Naive thymus-derived CD4-positive, alpha-beta T cell (primary cell): ENCODE results near the gene AGFG1. TPM values are rescaled to one million over a fixed set of nuclear protein-coding genes. Genes with fewer than 3 reads are reported as not detected.
"Not testable (repeated sequence)": the region's sequence is repeated elsewhere in the genome, so short reads cannot be mapped to it uniquely, and the experiment has no call there.

Experiments
- ATAC-seq: fragments of 150-1000 bp; cut with Tn5 transposase; 2 replicates; pipeline ENCODE4 v1.10.0; 2021; ENCODE audit warnings: mild to moderate bottlenecking, moderate library complexity
- CTCF ChIA-PET: fragments of 350-600 bp; sonication (Branson Sonifier 250); formaldehyde crosslinking; loops from one replicate; lab custom pipeline; 2021; ENCODE audit warnings: antibody characterized with exemption; lab: Charles Lee
- POLR2A ChIA-PET: fragments of 350-600 bp; sonication (Branson Sonifier 250); formaldehyde crosslinking; loops from one replicate; lab custom pipeline; 2021; ENCODE audit warnings: antibody characterized with exemption, inconsistent platforms; lab: Charles Lee
- DNase-seq, 9 donors: peaks; one replicate each; pipeline versions ENCODE4 v3.0.0 to v3.0.0-alpha.2; 2020 to 2022; ENCODE audit warnings: mixed read lengths in 1 of 9
- H3K27ac ChIP-seq: one replicate; pipeline ENCODE4 v1.7.0; 2013; ENCODE audit warnings: mild to moderate bottlenecking, low read depth, low read length, moderate library complexity
- H3K27me3 ChIP-seq, 2 donors: one replicate each; pipeline ENCODE4 v1.7.0; 2013; ENCODE audit warnings: low read length in 2 of 2, mild to moderate bottlenecking in 2 of 2, moderate library complexity in 2 of 2; ENCODE audit not compliant: control insufficient read depth in 2 of 2, insufficient read depth in 2 of 2
- H3K36me3 ChIP-seq, 3 experiments: 1 replicate in 2 of 3; 2 replicates in 1 of 3; pipeline ENCODE4 v1.7.0; 2013; ENCODE audit warnings: low read length in 3 of 3, mild to moderate bottlenecking in 3 of 3, moderate library complexity in 1 of 3; ENCODE audit not compliant: insufficient read depth in 3 of 3, control insufficient read depth in 2 of 3
- H3K4me1 ChIP-seq, 2 donors: one replicate each; pipeline ENCODE4 v1.7.0; 2013; ENCODE audit warnings: low read length in 2 of 2, mild to moderate bottlenecking in 2 of 2, moderate library complexity in 1 of 2; ENCODE audit not compliant: control insufficient read depth in 2 of 2, insufficient read depth in 2 of 2
- H3K4me3 ChIP-seq: 2 replicates; pipeline ENCODE4 v1.7.0; 2013; ENCODE audit warnings: mild to moderate bottlenecking, low read length
- H3K9me3 ChIP-seq, 3 experiments: 1 replicate in 2 of 3; 2 replicates in 1 of 3; pipeline ENCODE4 v1.7.0; 2013; ENCODE audit warnings: low read length in 3 of 3; ENCODE audit not compliant: control insufficient read depth in 2 of 3
- H3K27ac Mint-ChIP-seq, 9 donors: one replicate each; pipeline ENCODE4 v1.8.0; 2020 to 2022; ENCODE audit warnings: mixed read lengths in 9 of 9, mild to moderate bottlenecking in 8 of 9, moderate library complexity in 5 of 9, inconsistent platforms in 2 of 9
- H3K27me3 Mint-ChIP-seq, 5 donors: one replicate each; pipeline ENCODE4 v1.8.0; 2021 to 2022; ENCODE audit warnings: mixed read lengths in 5 of 5, mild to moderate bottlenecking in 1 of 5
- H3K36me3 Mint-ChIP-seq, 5 donors: one replicate each; pipeline ENCODE4 v1.8.0; 2020 to 2022; ENCODE audit warnings: mixed read lengths in 5 of 5, mild to moderate bottlenecking in 3 of 5, inconsistent platforms in 1 of 5
- H3K4me1 Mint-ChIP-seq, 7 donors: one replicate each; pipeline ENCODE4 v1.8.0; 2020 to 2022; ENCODE audit warnings: mixed read lengths in 7 of 7, mild to moderate bottlenecking in 3 of 7, inconsistent platforms in 1 of 7
- H3K4me3 Mint-ChIP-seq, 10 donors: one replicate each; pipeline ENCODE4 v1.8.0; 2020 to 2022; ENCODE audit warnings: mild to moderate bottlenecking in 10 of 10, mixed read lengths in 10 of 10, moderate library complexity in 6 of 10, inconsistent platforms in 2 of 10
- H3K9me3 Mint-ChIP-seq, 11 donors: one replicate each; pipeline ENCODE4 v1.8.0; 2020 to 2022; ENCODE audit warnings: mixed read lengths in 11 of 11, mild to moderate bottlenecking in 4 of 11, inconsistent platforms in 1 of 11, moderate library complexity in 1 of 11
- intact Hi-C, 2 donors: fragments of 100-400 bp; cut with micrococcal nuclease; formaldehyde crosslinking; loops; one replicate each; pipeline ENCODE4 v1.15.1; 2023
- polyA plus RNA-seq, 2 donors: library from polyadenylated mRNA; unstranded; fragments of 300-500 nt; fragmentation: Illumina TruSeq; gene quantifications; one replicate each; pipeline ENCODE4 v1.2.3, GENCODE V29; 2021
- total RNA-seq, 6 experiments: library from RNA in 5 of 6; stranded (reverse) in 5 of 6; gene quantifications; 1 replicate in 5 of 6; 2 replicates in 1 of 6; pipeline ENCODE4 v1.2.3 and lab custom pipeline; 2021 to 2026

The AGFG1 gene
- total and polyA plus RNA-seq, 7 experiments from 2014 or later: 10.6 to 84.5 (median 55.4) TPM

- H3K36me3 ChIP-seq: peaks cover 0 to 5% (median 0%) of the 10 kb centered on the region in 3 experiments
- H3K9me3 Mint-ChIP-seq: no peaks in the 10 kb centered on the region
- H3K36me3 Mint-ChIP-seq: peaks cover 0 to 26% (median 6%) of the 10 kb centered on the region in 5 donors
- no peak overlapping the region for H3K27ac ChIP-seq
- CTCF ChIA-PET: no interaction called here
- no peak overlapping the region for H3K4me3 Mint-ChIP-seq
- H3K27me3 Mint-ChIP-seq: no peaks in the 10 kb centered on the region
- intact Hi-C loops: no loop called here
- POLR2A ChIA-PET: no interaction called here
- no peaks in the 10 kb centered on the region for H3K27me3 ChIP-seq
- peaks cover 0 to 4% of the 10 kb centered on the region in 2 donors for H3K4me1 ChIP-seq
- H3K4me3 ChIP-seq: no peak overlapping the region
- H3K9me3 ChIP-seq: no peaks in the 10 kb centered on the region
- ATAC-seq (no peak), DNase-seq (no peak)
- peaks cover 38 to 76% (median 63%) of the 10 kb centered on the region in 7 donors for H3K4me1 Mint-ChIP-seq
- H3K27ac Mint-ChIP-seq: peak overlapping the region in 1 of 9 donors; percentile 14
Measured at GRCh38 chr2:227517724-227518123, 45.8 kb downstream of the AGFG1 start.

DNA sequence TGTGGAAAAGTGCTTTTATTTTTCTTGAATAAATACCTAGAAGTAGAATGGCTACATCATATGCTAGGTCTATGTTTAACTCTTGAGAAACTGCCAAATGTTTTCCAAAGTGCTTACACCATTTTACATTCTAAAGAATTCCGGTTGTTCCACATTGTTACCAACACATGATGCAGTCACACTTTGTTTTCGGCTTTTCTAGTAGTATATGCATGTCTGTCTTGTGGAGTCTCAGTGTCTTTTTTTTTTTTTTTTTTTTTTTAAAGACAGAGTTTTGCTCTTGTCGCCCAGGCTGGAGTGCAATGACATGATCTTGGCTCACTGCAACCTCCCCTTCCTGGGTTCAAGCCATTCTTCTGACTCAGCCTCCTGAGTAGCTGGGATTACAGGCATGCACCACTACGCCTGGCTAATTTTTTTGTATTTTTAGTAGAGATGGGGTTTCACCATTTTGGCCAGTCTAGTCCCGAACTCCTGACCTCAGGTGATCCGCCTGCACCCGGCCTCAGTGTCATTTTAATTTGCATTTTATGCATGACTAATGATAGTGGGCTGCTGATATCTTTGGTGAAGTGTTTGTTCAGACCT lies 46.4 kb downstream of the AGFG1 start:
- H3K27me3 Mint-ChIP-seq, H3K9me3 ChIP-seq, H3K27ac ChIP-seq, H3K27ac Mint-ChIP-seq, POLR2A ChIA-PET, H3K4me3 ChIP-seq, H3K4me1 ChIP-seq, DNase-seq, CTCF ChIA-PET, H3K36me3 ChIP-seq, H3K27me3 ChIP-seq, H3K4me3 Mint-ChIP-seq, ATAC-seq, H3K9me3 Mint-ChIP-seq, intact Hi-C loops: not testable (repeated sequence)
- H3K4me1 Mint-ChIP-seq: peaks cover 37 to 75% (median 58%) of the 10 kb centered on the region in 7 donors
- peaks cover 0 to 26% (median 6%) of the 10 kb centered on the region in 5 donors for H3K36me3 Mint-ChIP-seq

GRCh38 chr2:227521178-227521577 lies 49.2 kb downstream of the AGFG1 start:
- intact Hi-C loops, CTCF ChIA-PET: not testable (repeated sequence)

DNA sequence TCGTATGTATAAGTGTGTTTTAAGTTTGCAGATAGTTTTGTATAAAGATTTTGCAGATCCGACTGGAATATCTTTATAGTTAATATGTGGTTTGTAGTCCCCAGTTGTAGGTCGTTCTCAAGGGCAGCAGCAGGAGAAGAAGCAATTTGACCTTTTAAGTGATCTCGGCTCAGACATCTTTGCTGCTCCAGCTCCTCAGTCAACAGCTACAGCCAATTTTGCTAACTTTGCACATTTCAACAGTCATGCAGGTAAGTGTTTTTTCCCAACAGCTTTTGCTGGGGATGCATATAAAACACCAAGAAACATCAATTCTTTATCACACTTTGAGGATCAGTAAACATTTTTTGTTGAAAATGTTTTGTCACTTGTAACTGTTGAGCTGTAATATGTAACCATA lies 52.7 kb downstream of the AGFG1 start:
- peaks cover 5 to 45% (median 16%) of the 10 kb centered on the region in 7 donors for H3K4me1 Mint-ChIP-seq
- intact Hi-C loops: loop anchor here in 1 of 2 donors (5.0 kb wide), 1 partner anchor 42 kb away; no protein-coding TSS in a partner anchor
- H3K9me3 Mint-ChIP-seq: no peaks in the 10 kb centered on the region
- no peak for ATAC-seq
- H3K9me3 ChIP-seq: no peaks in the 10 kb centered on the region
- H3K4me1 ChIP-seq: no peaks in the 10 kb centered on the region
- peak overlapping the region in 1 of 9 donors; percentile 36 for H3K27ac Mint-ChIP-seq
- H3K27me3 Mint-ChIP-seq: no peaks in the 10 kb centered on the region
- no peak overlapping the region for H3K4me3 Mint-ChIP-seq
- peaks cover 9 to 29% (median 10%) of the 10 kb centered on the region in 3 experiments for H3K36me3 ChIP-seq
- CTCF ChIA-PET: no interaction called here
- peaks cover 0 to 47% (median 15%) of the 10 kb centered on the region in 5 donors for H3K36me3 Mint-ChIP-seq
- no peak overlapping the region for H3K4me3 ChIP-seq
- DNase-seq: no peak
- H3K27ac ChIP-seq: no peak overlapping the region
- no peaks in the 10 kb centered on the region for H3K27me3 ChIP-seq
- POLR2A ChIA-PET: no interaction called here

More at GRCh38 chr2:227521178-227521577, 49.2 kb downstream of the AGFG1 start:
- POLR2A ChIA-PET, H3K27ac ChIP-seq, H3K4me3 ChIP-seq, ATAC-seq, H3K4me3 Mint-ChIP-seq, H3K27me3 ChIP-seq, H3K4me1 ChIP-seq, H3K9me3 ChIP-seq, DNase-seq, H3K9me3 Mint-ChIP-seq, H3K27me3 Mint-ChIP-seq: not testable (repeated sequence)
- H3K36me3 Mint-ChIP-seq: peaks cover 0 to 30% (median 10%) of the 10 kb centered on the region in 5 donors
- H3K36me3 ChIP-seq: peaks cover 0 to 29% (median 10%) of the 10 kb centered on the region in 3 experiments
- H3K4me1 Mint-ChIP-seq: peaks cover 17 to 52% (median 36%) of the 10 kb centered on the region in 7 donors
- H3K27ac Mint-ChIP-seq: peak overlapping the region in 3 of 9 donors; percentile 2 to 20 (median 4)

- Histone ChIP-seq H3K9me3 (no peaks in the 10 kb centered on the region), H3K27ac (no peak overlapping the region), H3K4me3 (no peak overlapping the region), H3K4me1 (no peaks in the 10 kb centered on the region), H3K27me3 (no peaks in the 10 kb centered on the region), H3K36me3 (peaks cover 9 to 32% (median 10%) of the 10 kb centered on the region in 3 experiments)
- peaks cover 0 to 44% (median 18%) of the 10 kb centered on the region in 5 donors for H3K36me3 Mint-ChIP-seq
- no peaks in the 10 kb centered on the region for H3K27me3 Mint-ChIP-seq
- intact Hi-C loops: loop anchor here in 1 of 2 donors (5.0 kb wide), 1 partner anchor 45 kb away; no protein-coding TSS in a partner anchor
- H3K4me1 Mint-ChIP-seq: peaks cover 0 to 24% (median 5%) of the 10 kb centered on the region in 7 donors
- no peaks in the 10 kb centered on the region for H3K9me3 Mint-ChIP-seq
- peak overlapping the region in 2 of 9 donors; percentile 21 to 61 for H3K27ac Mint-ChIP-seq
- CTCF ChIA-PET: no interaction called here
- DNase-seq (no peak), ATAC-seq (no peak)
- POLR2A ChIA-PET: no interaction called here
- H3K4me3 Mint-ChIP-seq: no peak overlapping the region
Measured at GRCh38 chr2:227527351-227527750, 55.4 kb downstream of the AGFG1 start.

GRCh38 chr2:227528803-227529202 lies 56.8 kb downstream of the AGFG1 start:
- Mint-ChIP-seq H3K4me3 (no peak overlapping the region), H3K36me3 (peaks cover 0 to 49% (median 22%) of the 10 kb centered on the region in 5 donors), H3K4me1 (peaks cover 0 to 17% (median 5%) of the 10 kb centered on the region in 7 donors), H3K27ac (peak overlapping the region in 4 of 9 donors; percentile 1 to 61 (median 12)), H3K27me3 (no peaks in the 10 kb centered on the region), H3K9me3 (no peaks in the 10 kb centered on the region)
- Histone ChIP-seq H3K27ac (no peak overlapping the region), H3K27me3 (no peaks in the 10 kb centered on the region), H3K9me3 (no peaks in the 10 kb centered on the region), H3K4me3 (no peak overlapping the region), H3K36me3 (peaks cover 9 to 36% (median 14%) of the 10 kb centered on the region in 3 experiments), H3K4me1 (no peaks in the 10 kb centered on the region)
- intact Hi-C loops: loop anchor here in 1 of 2 donors (5.0 kb wide), 1 partner anchor 47 kb away; no protein-coding TSS in a partner anchor
- ChIA-PET CTCF (no interaction called here), POLR2A (no interaction called here)
- DNase-seq: no peak
- no peak for ATAC-seq
